Glutamatergic neuron (in vitro differentiated cells): ENCODE data around the gene IFI27L2. TPM values are rescaled to one million over a fixed set of nuclear protein-coding genes. Genes with fewer than 3 reads are reported as not detected.

Experiments
- DNase-seq: peaks from one replicate; pipeline ENCODE4 v3.0.0; 2022
- H3K27ac Mint-ChIP-seq: one replicate; pipeline ENCODE4 v1.8.0; 2020; ENCODE audit warnings: mild to moderate bottlenecking, mixed read lengths, inconsistent platforms; ENCODE audit not compliant: unreplicated experiment
- H3K27me3 Mint-ChIP-seq: one replicate; pipeline ENCODE4 v1.8.0; 2020; ENCODE audit warnings: mild to moderate bottlenecking, moderate library complexity, mixed read lengths, inconsistent platforms; ENCODE audit not compliant: unreplicated experiment
- H3K36me3 Mint-ChIP-seq: one replicate; pipeline ENCODE4 v1.8.0; 2020; ENCODE audit warnings: mild to moderate bottlenecking, mixed read lengths, inconsistent platforms; ENCODE audit not compliant: unreplicated experiment
- H3K4me1 Mint-ChIP-seq: one replicate; pipeline ENCODE4 v1.8.0; 2020; ENCODE audit warnings: mild to moderate bottlenecking, low read depth, mixed read lengths, inconsistent platforms; ENCODE audit not compliant: unreplicated experiment
- H3K4me3 Mint-ChIP-seq: one replicate; pipeline ENCODE4 v1.8.0; 2020; ENCODE audit warnings: mild to moderate bottlenecking, mixed read lengths, inconsistent platforms; ENCODE audit not compliant: unreplicated experiment
- H3K9me3 Mint-ChIP-seq: one replicate; pipeline ENCODE4 v1.8.0; 2020; ENCODE audit warnings: mild to moderate bottlenecking, moderate library complexity, mixed read lengths, inconsistent platforms; ENCODE audit not compliant: unreplicated experiment
- CTCF ChIP-seq: fragments of 200-600 bp; sonication (generic); IDR thresholded peaks from one replicate; pipeline ENCODE4 v1.5.0; 2021; ENCODE audit not compliant: partially characterized antibody, unreplicated experiment
- total RNA-seq: library from RNA; stranded (reverse); fragmentation: NEBNext Ultra II Directional; extraction: Animal tissue kit (Norgen Biotek cat#: 25700); gene quantifications from one replicate; pipeline ENCODE4 v1.2.1, GENCODE V29; 2021; ENCODE audit not compliant: unreplicated experiment

Gene IFI27L2
- total RNA-seq, 1 donor from 2014 or later: 52.7 TPM

- no peaks in the 10 kb centered on the region for H3K4me1 Mint-ChIP-seq
- H3K27me3 Mint-ChIP-seq: no peaks in the 10 kb centered on the region
- TF ChIP-seq CTCF: no peak
- no peaks in the 10 kb centered on the region for H3K36me3 Mint-ChIP-seq
- DNase-seq: no peak
- no peak overlapping the region for H3K27ac Mint-ChIP-seq
- no peak overlapping the region for H3K4me3 Mint-ChIP-seq
- H3K9me3 Mint-ChIP-seq: no peaks in the 10 kb centered on the region
Measured at GRCh38 chr14:94104731-94105130, 24.7 kb downstream of the IFI27L2 start.

DNA sequence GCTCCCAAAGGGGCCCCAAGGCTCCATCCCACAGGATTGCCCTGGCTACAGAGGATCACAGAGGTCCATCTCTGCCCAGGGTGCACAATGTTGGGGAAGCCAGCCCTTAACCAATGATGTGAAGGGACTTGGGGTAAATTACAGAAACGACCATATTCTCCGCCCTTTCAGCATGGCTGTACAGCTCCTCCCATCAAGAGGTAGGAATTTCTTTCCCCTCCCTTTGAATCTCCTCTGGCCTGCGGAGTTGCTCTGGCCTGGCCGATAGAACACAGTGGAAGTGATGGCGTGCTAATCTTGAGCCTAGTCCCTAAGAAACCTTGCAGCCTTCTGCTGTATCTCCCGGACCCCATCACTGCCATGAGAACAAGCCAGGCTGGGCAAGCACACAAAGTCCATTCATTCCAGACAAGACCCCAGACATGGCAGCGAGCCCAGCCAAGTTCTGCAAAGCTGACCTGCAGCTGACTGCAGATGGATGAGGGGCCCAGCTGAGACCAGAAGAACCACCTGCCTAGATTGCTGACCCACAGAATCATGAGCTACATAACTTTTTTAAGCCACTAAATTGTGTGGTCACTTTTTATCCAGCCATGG lies 25.8 kb downstream of the IFI27L2 start:
- no peak for TF ChIP-seq CTCF
- DNase-seq: no peak
- H3K36me3 Mint-ChIP-seq: no peaks in the 10 kb centered on the region

DNA sequence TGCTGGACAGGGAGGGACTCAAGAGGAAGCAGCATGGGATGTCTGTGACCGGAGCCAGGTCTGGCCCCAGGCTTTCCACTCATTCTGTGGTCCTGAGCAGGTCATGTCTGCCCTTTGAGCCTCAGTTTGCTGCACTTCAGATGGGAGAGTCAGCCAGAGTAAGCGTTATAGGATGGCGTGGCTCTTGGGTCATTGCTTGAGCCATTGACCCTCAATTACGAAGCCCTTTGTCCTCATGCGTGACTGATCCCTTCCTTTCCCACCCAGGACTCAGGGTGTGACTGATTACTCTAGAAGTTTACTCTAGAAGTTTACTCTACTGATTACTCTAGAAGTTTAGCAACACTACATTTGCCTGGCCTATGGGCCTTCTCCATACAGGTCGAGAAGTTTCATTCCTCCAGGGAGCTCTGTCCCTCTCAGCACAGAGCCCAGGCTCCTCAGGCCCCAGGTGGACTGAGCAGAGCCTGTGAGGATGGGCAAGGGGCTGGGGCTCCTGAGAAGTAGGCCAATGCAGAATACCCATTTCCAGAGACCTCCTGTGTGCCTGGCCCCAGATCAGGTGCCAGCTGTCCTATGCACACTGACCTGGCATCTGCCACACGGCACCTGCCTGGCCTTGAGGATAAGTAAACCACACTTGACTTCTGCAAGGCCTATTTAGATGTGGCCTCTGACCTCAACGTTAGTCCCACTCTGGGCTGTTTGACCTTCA lies 26.5 kb downstream of the IFI27L2 start:
- H3K27ac Mint-ChIP-seq: no peak overlapping the region

More for the DNA sequence above, 25.8 kb downstream of the IFI27L2 start:
- H3K9me3 Mint-ChIP-seq: no peaks in the 10 kb centered on the region
- H3K27me3 Mint-ChIP-seq: no peaks in the 10 kb centered on the region
- H3K4me3 Mint-ChIP-seq: no peak overlapping the region
- H3K4me1 Mint-ChIP-seq: no peaks in the 10 kb centered on the region
- H3K27ac Mint-ChIP-seq: no peak overlapping the region

GRCh38 chr14:94101748-94102147 lies 27.7 kb downstream of the IFI27L2 start:
- no peaks in the 10 kb centered on the region for H3K27me3 Mint-ChIP-seq
- no peak overlapping the region for H3K27ac Mint-ChIP-seq
- H3K4me3 Mint-ChIP-seq: no peak overlapping the region
- H3K36me3 Mint-ChIP-seq: peaks cover 11% of the 10 kb centered on the region
- no peaks in the 10 kb centered on the region for H3K4me1 Mint-ChIP-seq
- H3K9me3 Mint-ChIP-seq: no peaks in the 10 kb centered on the region
- no peak for TF ChIP-seq CTCF
- DNase-seq: no peak

More for the DNA sequence above, 26.5 kb downstream of the IFI27L2 start:
- no peaks in the 10 kb centered on the region for H3K4me1 Mint-ChIP-seq
- no peak overlapping the region for H3K4me3 Mint-ChIP-seq
- peaks cover 5% of the 10 kb centered on the region for H3K36me3 Mint-ChIP-seq
- no peak for DNase-seq
- H3K9me3 Mint-ChIP-seq: no peaks in the 10 kb centered on the region
- no peaks in the 10 kb centered on the region for H3K27me3 Mint-ChIP-seq
- no peak for TF ChIP-seq CTCF

- Mint-ChIP-seq H3K4me1 (no peaks in the 10 kb centered on the region), H3K36me3 (peaks cover 11% of the 10 kb centered on the region), H3K27me3 (no peaks in the 10 kb centered on the region), H3K27ac (no peak overlapping the region), H3K9me3 (no peaks in the 10 kb centered on the region), H3K4me3 (no peak overlapping the region)
- no peak for DNase-seq
- no peak for TF ChIP-seq CTCF
Measured at GRCh38 chr14:94100847-94101246, 28.6 kb downstream of the IFI27L2 start.
